NCI-H345 treated with DMSO at 0.1 percent for 48 hours (cell line): ENCODE results near the gene RAB36.

Experiments
- DNase-seq: peaks from one replicate; lab custom pipeline; 2025; ENCODE audit not compliant: unreplicated experiment; lab: John Stamatoyannopoulos, UW

Gene RAB36

DNA sequence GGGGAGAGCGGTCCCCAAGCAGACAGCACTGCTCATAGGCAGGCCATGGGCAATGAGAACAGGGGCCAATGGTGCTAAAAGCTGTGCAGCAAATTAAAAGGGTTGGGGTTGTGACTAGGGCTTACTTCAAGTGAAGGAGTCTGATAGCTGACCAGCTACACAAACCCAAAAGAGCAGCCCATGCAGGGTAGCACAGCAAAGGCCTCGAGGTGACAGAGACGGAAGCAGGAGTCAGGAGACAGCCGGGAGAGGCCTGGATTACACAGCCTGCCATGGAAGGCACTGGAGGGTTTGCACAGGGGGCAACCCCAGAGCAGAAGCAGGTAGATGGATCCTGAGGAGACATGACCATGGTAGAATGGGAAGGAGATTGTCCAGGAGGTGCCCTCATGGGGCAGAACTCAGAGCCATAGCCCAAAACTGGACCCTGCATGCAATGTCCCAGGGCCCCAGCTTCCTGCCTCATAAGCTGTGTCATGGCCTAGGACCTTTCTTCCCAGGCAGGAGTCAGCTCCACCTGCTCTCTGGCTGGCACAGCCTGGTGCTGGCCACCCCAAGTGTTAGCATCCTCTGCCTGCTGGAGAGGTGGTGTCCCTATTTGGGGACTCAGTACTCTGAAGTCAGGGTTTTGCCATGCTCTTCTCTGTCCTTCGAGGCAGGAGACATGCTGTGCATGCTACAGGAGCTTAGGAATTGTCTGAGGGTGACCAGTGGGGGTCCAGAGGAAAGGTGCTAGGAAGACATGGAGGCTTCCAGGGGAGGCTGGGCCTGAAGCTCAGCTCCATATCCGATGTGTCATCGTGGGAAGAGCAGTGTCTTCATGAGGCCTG lies 36.8 kb upstream of the RAB36 start:
- no peak for DNase-seq

DNA sequence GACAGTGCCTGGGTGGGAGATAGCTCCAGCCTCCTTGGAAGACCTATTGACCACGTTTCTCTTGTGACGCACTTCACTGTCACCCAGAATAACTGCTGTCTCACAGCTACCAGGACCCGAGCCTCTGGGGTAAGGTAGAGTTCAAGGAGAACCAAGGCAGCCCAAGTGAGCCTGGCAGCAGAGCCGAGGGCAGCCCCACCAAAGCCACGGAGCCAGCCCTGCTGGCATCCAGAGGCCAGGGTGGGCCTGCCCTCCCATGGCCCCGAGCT lies 36.3 kb upstream of the RAB36 start:
- no peak for DNase-seq

GRCh38 chr22:23109441-23109978 lies 35.8 kb upstream of the RAB36 start:
- no peak for DNase-seq

DNA sequence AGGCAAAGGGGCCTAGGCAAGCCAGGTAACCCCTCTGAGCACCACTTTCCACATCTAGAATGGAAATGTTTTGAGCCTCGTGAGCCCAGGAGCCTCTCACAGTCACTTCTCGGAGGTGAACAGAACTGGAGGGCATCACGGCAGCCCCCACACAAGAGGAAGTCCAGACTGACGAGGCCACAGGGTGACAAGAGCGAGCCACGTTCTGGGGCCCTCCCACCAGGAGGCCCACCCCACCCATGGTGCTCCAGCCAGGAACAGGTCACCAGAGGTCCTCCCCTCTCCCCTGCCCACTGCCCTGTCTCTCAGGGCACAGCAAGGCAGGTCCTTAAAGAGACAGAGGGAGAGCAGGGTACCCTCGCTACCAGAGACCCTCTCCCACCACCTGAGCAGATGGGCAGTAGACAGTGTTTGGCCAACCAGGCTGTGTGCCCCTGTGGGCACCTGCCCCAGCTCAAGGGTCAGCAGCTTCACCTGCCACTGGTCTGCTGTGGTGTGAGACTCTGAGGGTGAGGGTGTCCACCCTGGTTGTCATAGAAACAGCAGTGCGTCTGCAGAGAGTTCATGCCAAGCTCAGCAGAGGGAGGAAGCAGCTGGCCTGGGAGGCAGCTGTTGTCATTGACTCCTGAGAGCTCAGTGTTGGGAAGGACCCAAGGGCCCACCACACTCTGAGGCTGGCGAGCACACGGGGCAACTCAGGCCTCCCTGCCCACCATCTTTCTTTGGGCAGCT lies 34.9 kb upstream of the RAB36 start:
- DNase-seq: no peak

DNA sequence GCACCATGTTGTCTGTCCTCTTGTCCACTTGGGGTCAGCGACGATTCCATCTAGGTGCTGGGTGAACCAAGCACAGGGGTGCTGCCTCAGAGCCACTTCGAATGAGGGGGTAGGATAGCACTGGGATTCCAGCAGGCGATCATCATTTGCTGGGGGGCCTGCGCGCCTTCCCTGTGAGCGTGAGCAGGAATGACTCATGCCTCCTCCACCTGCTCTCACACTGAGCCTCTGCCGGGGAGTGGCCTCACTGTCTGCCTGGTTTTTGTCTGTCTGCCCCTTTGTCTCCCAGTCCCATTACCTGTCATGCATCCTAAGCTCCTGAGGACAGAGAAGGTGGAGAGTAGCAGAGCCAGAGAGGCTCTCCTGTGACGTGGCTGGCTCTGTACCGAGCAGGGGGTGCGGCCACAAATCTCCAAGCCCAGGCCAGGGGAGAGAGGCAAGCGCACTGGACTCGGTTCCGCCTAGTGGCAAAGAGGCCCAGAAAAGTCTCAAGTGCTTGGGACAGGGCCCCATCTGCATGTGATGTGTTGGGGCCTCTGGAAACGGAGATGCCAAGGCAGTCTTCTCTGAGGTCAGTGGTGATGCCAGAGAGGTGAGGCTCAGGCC lies 34.3 kb upstream of the RAB36 start:
- peak; percentile 62 for DNase-seq

- no peak for DNase-seq
Observed at GRCh38 chr22:23112472-23113012, 32.7 kb upstream of the RAB36 start.

DNA sequence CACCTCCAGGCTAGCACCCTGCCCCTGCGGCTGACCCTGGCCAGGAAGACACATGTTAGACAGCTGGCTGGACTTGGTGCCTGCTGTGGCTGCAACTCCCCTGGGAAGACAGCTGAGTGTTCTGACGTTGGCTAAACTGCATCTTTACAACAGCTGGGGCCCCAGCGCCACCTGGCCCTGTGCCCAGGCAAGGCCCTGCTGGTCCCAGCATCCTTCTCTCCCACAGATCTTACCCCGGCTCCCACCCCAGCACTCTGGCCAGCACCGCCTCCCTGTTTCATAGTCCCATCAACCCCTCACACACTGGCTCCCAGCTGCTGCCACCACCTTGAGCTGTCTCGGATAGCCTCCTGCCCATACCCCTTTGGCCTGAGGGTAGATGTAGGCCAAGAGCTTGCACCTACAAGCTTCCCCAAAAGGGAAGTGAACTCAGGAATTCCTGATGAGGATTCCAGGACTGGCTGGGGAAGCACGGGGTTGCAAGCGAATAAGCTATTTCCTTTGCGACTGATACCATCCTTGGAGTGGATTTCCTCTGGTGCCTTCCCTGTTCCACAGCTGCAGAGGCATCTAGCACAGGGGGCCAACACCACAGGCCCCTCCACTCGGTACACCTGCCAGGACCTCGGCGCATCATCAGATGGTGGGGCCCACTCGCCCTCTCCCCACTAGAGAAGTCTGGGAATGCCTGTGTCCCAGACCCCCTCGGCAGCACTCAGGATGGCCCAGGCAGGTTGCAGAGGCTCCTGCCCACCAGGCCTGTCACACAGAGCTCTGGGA lies 32.0 kb upstream of the RAB36 start:
- peak; percentile 21 for DNase-seq

DNA sequence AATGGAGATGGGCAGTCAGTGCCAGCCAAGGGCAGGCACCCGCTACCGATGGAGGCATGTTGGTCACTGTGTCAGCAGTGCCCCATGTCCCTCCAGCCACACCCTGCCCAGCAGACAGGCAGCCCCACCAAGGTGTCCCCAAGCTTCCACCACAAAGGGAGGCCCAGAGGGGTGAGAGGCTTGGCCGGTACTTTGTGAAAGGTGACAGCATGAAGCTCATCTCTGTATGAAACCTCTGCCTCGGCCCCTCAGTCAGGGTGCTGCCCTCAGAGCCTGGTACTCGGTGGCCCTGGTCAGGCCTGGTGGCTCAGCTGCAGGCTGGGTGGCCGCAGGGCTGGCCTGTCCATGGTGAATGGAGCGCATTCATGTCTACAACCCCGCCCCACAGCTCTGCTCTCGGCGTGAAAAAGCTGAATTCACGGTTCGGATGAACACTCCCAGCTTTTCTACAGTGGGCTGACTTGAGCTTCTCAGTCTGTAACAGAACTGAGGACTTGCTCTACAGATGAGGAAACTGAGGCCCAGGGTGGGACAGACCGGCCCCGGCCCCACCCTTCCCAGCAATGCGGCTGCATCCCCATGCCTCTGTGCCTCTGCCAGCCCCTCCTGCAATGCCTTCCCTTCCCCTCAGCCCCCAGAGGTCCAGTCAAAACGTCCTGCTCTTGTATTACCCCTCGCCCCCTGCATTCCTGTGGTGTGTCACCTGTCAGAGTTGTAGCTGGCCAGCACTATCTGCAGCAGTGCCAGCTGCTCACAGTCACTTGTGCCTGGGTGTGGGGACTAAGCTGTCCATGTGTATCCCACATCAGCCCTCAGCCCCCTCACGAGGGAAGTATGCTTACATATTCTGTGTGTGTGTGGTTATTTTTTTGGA lies 31.2 kb upstream of the RAB36 start:
- DNase-seq: no peak

GRCh38 chr22:23114721-23115020 lies 30.6 kb upstream of the RAB36 start:
- DNase-seq: no peak

DNA sequence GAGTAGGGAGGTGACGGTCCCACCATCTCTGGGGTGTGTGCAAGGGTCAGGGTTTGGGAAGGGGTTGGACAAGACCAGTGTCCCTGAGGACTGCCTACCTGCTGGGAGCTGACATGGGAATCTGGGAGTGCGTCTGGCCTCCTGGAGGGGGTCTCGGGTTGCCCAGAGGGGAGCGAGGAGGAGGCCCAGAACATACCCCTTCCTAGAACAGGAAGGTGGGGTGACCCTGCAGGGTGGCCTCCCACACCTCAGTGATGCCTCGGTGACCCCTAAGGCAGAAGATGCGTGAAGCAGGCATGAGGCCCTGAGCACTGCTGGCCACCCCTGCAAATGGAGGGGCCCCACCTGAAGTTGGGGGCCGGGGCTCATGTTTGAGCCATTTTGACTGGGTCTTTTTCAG lies 29.9 kb upstream of the RAB36 start:
- DNase-seq: no peak

- no peak for DNase-seq
Observed at GRCh38 chr22:23115825-23116494, 29.3 kb upstream of the RAB36 start.

DNA sequence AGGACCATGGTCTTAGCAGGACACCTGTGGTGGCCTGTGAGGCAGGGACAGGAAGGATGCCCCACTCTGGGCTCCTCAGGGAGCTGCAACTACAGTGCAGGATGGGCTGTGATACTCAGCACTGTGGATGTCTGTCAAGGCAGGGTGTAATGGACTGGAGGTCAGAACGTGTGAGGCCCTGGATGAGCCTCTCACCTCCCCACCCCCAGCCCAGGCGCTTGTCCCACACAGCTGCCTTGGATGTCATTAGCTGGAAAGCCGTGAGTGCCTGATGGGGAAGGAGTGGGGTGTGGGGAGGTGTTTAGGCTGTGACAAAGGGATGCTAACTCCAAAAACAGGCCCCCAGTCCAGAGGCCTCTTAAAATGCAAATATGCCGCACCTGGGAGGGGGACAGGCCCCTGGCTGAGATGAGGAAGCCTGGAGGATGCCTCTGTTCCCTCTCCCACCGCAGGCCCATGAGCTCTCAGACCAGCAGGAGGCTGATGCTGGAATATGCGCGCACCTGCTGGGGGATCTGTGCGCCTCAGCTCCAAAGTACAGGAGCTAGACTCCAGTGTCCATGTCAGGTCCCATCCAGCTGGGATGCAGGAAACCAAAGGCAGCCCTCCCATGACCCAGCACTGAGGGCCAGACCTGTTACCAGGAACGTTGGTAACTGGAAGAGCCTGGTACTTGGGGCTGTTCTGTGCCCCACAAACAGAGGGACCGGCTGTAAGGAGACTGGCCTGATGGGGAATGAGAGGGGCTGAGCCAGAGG lies 28.6 kb upstream of the RAB36 start:
- DNase-seq: no peak

DNA sequence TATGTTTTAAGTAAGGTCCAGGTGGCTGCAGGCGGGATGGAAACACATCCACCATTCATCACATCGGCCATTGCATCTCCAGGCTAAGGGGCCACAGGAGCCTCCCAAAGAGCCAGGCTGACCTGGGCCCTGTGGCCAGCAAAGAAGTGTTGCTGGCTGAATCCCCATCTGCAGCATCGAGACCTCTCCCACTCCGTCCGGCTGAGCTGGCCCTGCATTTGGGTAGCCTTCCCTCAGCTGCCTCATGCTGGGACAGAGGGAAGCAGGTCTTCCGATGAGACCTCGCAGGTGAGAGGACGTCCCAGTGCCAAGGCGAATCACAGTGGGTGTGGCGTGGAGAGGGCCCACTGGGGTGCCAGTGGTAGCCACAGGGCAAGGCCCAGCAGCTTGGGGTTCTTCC lies 28.0 kb upstream of the RAB36 start:
- DNase-seq: no peak

DNA sequence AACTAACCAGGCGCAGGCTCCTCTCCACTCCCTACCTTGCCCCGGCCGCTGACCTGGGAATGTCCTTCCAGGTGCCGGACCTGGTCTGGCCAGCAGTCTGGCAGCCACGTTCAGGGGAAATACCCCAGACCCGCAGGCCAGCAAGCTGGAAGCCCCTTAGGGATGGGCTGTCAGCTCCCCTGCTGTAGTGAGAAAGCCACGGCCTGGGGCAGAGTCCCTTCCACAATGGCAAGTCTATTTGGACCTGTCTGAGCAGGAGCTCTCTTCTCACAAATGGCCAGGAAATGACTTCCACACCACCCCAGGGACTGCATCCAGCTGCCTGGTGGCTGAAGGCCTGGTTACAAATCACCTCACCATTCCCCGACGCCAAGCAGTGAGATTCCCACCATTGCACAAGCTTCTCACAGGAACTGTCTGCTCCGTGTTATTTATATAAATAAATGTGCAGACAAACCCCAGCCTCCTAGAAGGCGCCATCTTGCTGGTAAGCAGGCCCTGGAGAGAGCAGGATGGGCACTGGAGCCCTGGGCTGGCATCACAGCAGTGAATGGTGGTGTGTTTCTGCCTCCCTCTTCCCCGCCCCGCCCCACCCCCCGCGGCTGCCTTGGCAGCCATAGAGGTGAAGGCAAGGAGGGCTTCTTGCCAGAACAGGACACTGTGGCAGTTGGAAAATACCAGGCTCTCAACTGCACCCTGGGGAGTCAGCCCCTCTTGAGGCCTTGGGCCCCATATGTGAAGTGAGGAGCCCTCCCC lies 27.2 kb upstream of the RAB36 start:
- DNase-seq: no peak

GRCh38 chr22:23118647-23119493 lies 26.4 kb upstream of the RAB36 start:
- no peak for DNase-seq

- no peak for DNase-seq
Observed at GRCh38 chr22:23119494-23120414, 25.5 kb upstream of the RAB36 start.
